Stimulated activated CD4-positive, alpha-beta T cell treated with anti-CD3 and anti-CD28 coated beads, Interleukin-2, amount 100 ng/mL, for 24 hours (primary cell): ENCODE measurements around the gene FBXO3.

Experiments
- DNase-seq, 2 donors: peaks; one replicate each; pipeline ENCODE4 v3.0.0-alpha.2; 2020

The FBXO3 gene

GRCh38 chr11:33700063-33700501 lies 74.2 kb downstream of the FBXO3 start:
- DNase-seq: no peak

DNA sequence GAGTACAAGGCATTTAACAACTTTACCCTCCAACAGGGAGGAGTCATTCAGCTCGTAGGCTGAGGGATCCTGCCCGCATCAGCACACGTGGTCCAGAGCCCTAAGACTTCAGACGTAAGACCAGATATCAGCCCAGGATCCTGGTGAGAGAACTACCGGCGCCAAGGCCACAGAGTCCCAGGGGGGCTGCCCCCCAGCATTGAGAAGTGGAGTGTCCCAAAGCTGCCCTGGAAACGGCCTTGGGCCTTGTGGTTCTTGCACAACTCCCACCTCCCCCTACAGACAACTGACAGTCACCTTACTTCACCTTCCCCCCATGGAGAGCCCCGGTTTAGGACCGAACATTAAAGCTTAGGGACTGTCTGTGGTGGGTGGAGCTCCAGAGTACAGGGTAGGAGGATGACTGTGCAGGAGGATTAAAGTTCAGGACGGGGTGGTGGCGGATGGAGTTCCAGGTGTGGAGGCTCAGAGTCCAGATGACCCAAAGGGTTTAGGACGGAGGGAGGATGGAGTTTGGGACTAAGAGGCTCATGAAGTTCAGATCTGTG lies 74.7 kb downstream of the FBXO3 start:
- no peak for DNase-seq

GRCh38 chr11:33698921-33699320 lies 75.4 kb downstream of the FBXO3 start:
- DNase-seq: no peak

GRCh38 chr11:33697997-33698396 lies 76.3 kb downstream of the FBXO3 start:
- no peak for DNase-seq

- no peak for DNase-seq
Observed at GRCh38 chr11:33696931-33697638, 77.2 kb downstream of the FBXO3 start.

GRCh38 chr11:33696411-33696810 lies 77.9 kb downstream of the FBXO3 start:
- no peak for DNase-seq

- no peak for DNase-seq
Observed at GRCh38 chr11:33695051-33695566, 79.2 kb downstream of the FBXO3 start.

GRCh38 chr11:33694346-33695050 lies 79.8 kb downstream of the FBXO3 start:
- DNase-seq: no peak

DNA sequence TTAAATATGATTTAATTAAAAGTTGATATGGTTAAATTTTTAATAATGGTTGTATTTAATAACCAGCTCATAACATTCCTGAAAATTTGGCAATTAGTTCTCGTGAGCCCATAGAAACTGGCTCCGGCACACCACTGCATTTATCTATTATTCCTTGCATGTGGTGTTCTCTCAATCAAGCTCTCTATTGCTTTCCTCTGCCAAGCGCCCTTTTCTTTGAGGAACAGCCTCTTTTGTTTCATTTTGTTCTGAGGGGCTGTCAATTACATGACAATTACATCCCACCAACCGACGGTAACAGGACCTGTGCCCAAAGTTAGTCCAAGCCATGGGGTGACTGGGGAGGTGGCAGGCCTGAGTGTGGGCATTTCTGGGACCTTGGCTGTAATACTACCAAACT lies 81.8 kb downstream of the FBXO3 start:
- no peak for DNase-seq

- DNase-seq: no peak
Observed at GRCh38 chr11:33692013-33692504, 82.3 kb downstream of the FBXO3 start.

GRCh38 chr11:33691066-33691864 lies 83.1 kb downstream of the FBXO3 start:
- DNase-seq: no peak
